Ureter (tissue), 1 donor: ENCODE data around the gene KIAA1328. TPM values are rescaled to one million over a fixed set of nuclear protein-coding genes. Genes with fewer than 3 reads are reported as not detected.
"Not testable (repeated sequence)": the region's sequence is repeated elsewhere in the genome, so short reads cannot be mapped to it uniquely, and the experiment has no call there.

Source experiments
- DNase-seq: peaks from one replicate; pipeline ENCODE4 v3.0.0-alpha.2; 2020; ENCODE audit warnings: low spot score
- total RNA-seq: library from RNA; stranded (reverse); gene quantifications from one replicate; pipeline ENCODE4 v1.2.4, GENCODE V29; 2023
- donor health status: DM: yes; HTN: yes; CAD: no.

KIAA1328 gene
- total RNA-seq, 1 donor from 2014 or later = 19.0 TPM

DNA sequence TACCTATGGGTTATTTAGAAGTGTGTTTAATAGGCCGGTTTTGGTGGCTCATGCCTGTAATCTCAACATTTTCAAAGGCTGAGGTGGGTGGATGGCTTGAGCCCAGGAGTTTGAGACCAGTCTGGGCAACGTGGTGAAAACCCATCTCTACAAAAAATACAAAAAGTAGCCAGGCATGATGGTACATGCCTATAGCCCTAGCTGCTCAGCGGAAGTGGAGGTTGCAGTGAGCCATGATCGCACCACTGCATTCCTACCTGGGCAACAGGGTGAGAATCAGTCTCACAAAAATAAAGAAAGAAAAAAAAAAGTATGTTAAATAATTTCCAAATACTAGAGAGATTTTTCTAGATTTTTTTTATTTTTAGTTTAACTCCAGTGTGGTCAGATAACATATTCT lies 316.0 kb downstream of the KIAA1328 start:
- DNase-seq = no peak

DNA sequence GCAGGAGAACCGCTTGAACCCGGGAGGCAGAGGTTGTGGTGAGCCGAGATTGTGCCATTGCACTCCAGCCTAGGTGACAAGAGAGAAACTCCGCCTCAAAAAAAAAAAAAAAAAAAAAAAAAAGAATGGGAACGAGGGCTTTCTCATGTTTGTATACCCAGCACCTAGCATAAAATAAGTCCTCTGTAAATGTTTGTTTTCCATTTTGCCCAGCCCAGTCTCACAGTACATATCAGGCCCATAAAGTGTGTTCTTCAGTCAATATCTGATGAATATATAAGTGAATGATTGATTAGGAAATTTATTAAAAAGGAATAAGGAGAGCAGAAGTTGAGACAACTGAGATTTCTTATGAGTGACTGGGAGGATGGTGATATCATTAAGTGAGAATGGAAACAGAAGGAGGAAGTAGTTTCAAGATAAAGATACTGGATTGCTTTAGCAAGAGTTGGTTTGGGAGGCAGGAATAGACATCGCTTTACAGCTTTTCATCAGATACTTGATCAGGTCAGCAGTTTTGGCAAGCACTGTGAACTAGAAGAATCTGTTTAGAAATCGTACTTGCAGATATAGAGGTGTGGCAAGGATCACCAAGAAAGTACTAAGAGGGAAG lies 327.5 kb downstream of the KIAA1328 start:
- no peak for DNase-seq

DNA sequence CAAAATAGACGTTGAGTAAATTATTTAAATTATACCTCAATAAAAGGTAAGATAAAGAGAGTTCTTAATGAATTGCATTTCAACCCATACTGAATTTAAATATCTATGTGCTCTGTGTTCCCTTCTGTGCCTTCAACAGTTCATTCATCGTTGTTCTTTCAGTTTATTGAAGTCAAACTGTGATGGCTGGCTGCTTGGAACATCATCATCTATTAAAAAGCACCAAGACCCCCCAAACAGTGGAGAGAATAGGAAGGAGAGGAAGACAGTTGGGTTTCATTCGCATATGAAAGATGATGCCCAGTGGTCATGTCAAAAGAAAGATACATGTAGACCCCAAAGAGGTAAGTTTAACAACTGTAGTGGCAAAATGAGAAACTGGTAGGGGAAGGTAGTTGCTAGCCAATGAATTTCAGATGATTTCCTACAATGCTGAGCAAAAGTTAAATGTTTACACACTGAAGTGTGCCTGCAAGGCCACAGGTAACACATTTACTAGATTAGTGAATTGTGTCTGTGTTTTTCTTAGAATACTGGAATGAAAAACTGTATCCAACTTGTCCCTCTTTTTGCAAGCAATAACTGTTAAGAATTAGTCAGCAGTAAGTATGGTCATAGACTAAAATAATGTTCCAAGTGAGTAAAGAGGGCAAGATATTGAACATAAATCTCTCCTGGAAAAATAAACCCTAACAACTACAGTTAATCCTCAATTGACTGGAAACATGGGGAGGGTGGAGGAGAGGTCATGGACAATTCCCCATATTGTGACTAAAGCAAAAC lies 331.3 kb downstream of the KIAA1328 start:
- no peak for DNase-seq

DNA sequence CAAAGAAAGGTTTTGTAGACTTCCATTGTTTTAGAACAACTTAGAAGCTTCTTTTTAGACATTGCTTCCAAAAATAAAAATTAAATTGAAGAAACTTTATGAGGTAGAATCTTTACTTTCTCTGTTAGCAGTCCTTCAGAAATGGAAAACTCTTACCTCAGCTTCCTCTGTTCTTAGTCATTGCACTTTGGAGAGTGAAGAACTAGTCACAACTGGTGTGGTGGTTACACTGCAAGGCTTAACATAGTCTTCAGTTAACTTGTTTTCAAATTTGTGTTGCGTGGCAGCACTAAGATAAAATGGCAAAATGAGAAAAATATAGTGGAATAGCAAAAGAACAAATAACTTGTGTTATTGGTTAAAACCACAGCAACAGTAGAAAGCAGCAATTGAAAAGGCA lies 332.6 kb downstream of the KIAA1328 start:
- DNase-seq = no peak

DNA sequence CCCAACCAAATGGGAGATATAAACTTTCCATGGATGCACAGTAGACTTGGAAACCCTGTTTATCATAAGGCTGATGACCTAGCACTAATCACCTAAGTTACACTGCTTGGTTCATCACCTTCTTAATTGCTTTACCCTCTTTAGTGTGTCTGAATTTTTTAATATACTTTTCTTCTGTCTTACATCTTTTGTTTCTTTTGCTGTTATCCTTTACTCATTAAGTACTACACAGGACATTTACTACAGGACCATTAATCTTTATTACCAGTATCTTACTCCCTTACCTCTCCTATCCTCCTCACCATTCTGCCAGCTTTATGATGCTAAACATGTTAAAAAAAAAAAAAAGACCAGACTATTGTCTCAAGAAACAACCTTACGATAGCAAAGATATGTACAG lies 333.6 kb downstream of the KIAA1328 start:
- DNase-seq = no peak

DNA sequence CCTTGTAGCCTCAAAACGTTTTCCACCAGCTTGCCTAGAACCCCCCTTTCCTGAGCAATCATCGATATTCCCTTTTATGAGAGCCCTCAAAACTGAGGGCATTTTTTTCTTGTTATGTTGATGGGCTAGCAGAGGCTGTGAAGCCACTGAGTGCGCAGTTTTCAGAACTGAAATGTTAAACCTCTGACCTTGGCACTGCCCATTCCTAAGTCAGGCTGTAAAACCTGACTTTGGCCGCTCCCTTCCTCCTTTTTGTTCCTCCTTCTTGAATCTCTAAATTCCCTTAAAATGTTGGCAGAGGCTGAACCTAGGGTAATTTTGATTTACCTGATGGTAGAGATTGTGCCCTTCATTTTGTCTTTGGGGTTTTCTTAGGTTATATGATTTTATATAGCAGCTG lies 334.2 kb downstream of the KIAA1328 start:
- no peak for DNase-seq

DNA sequence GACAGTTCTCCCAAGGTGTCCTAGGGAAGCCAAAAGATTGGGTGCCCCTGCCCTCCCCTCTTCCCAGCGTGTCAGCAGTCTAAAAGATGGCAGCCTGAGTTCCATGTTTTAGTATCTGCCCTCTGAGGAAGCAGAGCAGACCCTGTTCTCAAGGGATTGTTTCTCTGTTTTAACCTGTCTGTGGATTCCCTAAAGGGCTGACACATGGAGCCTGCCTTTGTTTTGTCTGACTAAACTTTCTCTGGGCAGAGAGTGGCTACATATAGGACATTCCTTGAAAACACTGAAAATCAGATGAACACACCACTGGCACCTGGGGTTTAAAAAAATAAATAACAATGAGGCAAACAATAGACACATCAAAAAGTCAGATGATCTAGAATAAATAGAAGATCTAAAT lies 337.6 kb downstream of the KIAA1328 start:
- no peak for DNase-seq

DNA sequence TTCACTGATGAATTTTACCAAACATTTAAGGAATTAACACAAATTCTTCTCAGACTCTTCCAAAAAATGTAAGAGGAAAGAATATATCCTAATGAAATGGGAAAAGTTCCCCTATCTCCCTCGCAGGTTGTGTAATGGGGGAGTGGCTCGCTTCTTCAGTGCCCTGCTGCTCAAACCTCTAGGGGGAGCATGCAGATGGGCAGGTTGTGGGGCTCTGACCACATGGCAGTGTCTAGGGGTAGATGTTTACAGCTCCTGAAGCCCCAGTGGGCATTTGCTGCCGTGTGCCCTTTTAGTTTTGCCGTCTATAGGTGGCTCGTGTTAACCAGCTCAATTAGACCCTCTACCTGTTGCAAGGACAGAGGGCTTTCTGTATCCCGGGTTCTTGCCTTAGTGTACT lies 338.0 kb downstream of the KIAA1328 start:
- not testable (repeated sequence) for DNase-seq

DNA sequence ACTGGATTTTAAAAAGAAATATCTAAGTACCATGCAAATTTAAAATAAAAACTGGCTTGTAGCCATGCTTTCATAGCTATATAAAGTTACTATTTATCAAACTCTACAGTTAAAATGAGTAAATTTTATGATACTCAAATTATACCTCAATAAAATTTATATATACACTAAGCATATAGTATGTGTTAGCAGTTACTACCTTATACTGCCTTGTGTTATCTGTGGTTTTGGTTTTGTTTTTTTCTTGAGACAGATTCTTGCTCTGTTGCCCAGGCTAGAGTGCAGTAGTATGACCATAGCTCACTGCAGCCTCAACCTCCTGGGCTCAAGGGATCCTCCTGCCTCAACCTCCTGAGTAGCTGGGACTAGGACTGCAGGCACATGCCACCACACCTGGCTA lies 342.1 kb downstream of the KIAA1328 start:
- DNase-seq = no peak

DNA sequence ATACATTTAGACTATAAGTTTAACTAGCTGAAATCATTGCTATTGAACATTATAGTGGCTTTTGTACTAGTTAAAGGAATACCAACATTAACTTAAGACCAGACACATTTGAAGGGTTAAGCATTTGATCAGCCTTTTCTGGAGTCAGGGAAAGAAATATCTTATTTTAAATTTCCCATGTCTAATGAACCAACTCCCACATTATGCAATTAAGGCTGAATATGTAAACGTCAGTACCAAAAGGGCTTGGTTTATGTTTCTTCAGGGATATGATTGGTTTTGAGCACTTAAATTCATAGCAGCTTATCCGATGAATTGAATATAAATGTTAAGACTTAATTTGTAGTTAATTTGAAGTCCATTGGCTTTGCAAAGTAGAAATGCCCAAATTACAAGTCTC lies 344.5 kb downstream of the KIAA1328 start:
- no peak for DNase-seq

DNA sequence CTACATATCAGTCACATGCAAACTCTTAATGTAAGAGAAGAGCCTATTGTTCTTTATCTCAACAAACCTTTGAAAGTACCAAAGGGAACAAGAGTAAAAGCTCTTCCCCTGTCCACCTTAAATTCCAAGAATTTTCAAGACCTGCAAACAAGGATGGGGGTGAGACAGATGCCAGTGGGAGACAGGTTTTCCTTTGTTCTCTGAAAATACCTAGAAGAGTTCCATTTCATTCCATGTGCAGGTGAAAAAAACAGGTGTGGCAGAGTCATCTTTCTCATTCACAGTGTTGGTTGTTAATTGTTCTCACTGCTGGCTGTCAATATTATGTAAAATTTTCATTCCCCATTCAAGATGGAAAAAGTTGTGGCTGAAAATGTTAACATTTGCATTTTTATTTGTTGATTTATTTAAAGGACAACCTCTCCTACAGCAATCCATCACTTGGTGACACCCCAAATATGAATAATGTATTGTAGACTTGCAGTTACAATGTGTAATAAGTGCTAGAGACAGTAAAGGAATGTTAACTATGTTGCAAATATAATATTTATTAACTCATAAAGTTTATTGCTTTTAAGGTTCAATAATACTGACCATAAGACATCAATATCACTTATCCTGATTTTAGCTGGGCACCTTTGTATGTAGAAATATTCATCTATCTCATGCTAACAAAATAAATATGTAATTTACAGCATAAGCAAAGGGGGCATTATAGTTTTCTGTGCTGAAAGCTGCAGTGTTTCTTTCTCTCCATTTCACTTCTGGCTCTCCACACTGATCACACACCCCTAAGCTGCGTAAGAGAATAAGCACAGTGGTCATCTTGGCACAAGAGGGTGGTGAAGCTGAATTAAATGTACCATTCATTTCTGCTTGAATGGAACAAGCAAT lies 347.0 kb downstream of the KIAA1328 start:
- no peak for DNase-seq

DNA sequence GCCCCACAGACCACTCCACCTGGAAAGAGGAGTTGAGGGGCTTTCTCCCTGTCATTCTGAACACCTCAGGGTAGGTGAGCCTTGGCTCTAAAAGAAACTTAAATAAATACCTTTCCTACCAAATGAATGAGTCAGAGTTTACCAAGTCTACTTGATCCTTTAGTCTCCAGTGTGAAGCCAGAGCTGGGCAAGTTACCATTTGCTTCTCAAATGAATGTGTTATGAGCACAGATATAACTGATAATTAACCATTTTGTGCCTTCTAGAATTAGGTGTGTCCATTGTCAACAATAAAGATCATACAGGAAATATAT lies 347.7 kb downstream of the KIAA1328 start:
- DNase-seq = no peak

DNA sequence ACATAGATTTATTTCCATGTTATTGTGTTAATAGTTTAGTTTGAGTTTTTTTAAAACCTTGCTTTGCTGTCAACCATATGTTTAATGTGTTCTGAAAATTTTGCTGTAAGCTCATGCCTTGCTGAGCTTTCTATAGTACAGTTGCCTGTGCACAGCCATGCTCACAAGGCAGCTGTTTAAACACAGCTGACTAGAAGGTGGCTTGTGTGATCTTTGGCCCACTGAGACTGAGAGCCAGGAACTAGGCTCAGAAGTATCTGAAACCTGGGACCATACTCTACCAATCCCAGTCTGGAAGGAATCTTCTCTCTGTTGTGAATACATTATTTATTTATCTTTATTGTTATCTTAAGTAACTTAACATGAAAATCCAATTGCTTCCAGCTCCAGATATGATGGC lies 350.5 kb downstream of the KIAA1328 start:
- DNase-seq = no peak

DNA sequence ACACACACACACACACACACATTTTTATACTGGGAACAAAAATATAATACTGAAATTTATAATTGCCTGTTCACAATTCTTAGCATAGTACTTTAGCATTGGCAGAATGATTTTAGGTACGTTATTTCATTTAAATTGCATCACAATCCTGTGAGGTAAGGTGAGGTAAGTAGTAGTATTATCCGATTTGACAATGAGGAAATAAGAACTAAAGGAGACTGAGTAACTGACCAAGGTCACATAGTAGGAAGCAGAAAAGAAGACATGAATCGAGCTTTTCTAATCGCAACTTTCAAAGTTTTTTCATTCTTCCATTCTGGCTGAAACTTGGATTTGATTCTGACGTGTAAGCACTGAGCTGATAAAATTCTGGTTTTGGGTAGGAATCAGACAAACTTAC lies 351.2 kb downstream of the KIAA1328 start:
- DNase-seq = no peak

DNA sequence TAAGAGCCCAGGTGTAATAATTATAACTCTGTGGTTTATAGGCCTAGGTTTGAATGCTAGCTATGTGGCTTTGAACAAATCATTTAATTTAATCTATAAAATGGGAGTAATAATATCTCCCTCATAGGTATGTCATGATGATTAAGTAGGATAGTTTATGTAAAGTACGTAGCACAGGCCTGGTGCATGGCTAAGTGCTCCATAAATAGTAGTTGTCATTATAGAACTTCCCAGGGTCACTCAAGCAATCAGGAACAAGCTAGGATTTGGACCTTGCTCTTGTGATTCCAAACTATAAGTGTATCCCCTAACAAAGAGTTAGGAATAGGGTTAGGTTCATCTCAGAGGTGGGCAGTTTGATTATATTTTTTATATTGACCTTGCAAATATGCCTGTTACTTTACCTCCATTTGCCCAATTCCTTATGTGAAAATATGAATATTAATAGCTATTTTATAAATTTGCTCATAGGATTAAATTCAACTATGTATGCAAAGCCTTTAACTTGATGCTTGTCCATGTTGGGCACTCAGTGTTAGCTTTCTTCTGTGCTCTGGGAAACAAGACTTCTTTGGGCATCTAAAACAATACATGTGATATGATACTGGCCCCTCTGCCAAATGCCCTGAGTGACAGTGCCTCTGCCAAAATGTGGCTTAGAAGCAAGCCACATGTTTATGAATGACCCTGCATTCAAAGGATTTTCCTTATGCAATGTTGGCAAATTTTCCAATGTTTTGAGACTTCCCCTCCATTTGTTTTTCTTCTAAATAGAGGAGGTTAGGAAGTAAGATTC lies 353.6 kb downstream of the KIAA1328 start:
- DNase-seq = no peak

DNA sequence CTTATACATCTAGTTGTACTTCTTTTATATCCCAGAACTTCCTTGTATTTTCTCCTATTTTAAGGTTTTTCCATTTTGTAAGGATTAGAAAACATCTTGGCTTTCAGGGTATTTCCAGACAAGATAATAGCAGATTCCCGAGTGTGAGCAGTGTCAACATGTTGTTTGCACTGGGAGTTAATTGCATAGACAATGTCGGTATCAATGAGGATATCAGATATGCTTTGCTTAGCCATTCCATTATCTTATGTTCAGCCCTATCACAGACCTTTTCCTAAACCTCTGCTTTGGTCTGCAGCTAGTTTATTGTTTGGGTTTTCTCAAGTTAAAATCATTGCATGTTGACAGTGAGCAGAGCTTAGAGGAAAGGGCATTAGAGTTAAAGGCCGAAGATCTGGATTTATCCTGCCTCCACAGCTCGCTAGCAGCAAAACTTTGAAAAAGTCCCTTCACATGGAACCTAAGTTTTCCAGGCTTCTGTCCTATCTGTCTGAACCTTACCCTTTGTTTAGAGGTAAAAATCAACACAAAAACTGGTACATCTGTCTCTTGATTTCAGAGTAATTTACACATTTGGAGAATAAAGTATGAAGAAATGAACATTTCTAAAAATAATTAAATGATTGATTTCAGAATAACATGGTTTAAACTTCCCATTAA lies 355.4 kb downstream of the KIAA1328 start:
- DNase-seq = no peak

DNA sequence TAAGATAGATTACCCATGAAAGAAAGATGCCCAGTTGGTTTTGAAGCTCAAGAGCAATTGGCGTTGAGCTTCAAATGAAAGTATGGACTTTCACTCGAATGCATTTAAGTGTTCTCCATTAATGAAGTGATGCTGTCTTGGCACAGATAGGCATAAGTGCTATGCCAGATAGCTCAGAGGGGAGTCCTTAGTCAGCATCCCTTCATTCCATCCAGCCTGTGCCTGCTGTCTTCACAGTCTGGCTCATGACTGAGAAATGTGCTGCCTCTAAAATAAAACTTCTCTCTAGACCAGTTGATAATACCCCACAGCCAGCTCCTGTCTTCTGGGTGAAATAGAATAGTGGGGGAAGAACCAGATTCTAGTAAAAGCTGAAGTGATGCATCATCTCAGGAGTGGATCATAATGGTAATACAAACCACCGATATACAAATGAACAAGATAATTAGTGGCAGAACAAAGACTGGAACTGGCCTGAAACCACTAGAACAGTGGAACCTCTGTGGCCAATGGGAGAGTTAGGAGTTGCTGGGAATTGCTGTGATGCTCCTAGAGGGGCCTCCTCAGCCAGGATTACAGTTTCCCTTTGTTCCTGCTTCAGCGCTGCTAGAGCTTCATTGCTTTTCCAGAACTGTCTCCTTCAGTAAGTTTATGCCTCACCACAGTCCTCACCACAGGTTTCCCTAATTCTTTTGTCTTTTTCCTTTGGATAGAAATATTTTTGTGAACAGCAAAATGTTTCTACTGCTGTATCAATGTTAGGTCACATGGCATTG lies 359.3 kb downstream of the KIAA1328 start:
- DNase-seq = no peak

DNA sequence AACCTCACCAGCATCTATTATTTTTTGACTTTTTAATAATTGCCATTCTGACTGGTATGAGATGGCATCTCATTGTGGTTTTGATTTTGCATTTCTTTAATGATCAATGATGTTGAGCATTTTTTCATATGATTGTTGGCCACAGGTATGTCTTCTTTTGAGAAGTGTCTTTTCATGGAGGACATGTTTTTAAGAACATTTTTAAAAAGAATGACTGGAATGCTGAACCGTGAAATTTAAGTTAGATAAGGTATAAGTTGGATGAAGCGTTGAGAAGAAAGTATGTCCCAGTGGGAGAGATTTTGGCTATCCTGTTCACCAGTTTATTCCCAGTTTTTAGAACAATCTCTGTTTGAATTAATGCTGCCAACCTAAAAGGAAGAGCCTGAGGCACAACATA lies 370.8 kb downstream of the KIAA1328 start:
- no peak for DNase-seq

DNA sequence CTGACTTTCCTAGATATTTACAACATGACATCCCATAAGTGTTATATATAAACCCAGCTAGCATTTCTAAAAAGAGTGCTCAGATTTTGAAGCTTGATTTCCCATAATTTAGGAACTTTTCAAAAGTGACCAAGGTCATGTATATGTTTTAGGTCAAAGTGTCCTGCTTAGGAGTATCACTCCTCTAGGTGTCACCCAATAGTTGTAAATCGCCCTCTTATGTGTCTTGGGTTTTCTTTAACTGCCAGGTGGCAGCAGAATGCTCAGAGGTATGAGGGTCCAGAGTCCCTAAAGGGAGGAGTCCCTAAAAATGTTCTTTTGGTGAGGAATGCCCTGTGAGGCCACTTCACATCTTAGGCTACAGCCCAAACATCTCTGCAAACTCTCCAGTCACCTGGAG lies 378.4 kb downstream of the KIAA1328 start:
- no peak for DNase-seq

DNA sequence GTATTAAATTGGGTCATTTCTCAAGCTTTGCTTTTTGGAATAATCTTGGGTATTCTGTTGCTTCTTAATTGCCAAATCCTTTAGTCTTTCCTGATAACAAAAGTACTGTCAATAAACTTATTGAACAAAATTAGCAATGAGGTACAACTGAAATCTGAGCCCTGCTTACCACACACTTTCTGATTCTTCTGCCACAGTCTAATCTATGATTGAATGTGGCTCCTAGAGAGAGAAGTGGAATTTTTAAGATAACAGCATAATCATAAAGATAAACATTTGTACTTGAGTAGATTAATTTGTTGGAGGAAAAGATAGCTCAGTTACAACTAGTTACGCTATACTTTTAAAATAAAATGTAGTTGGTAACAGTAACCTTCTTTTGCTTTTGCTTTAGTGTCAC lies 381.9 kb downstream of the KIAA1328 start:
- no peak for DNase-seq
